GM18951 (cell line): ENCODE data around the gene HNRNPH3.

Experiments
- POLR2A ChIP-seq: IDR thresholded peaks from 4 replicates; pipeline ENCODE4 v1.6.1; 2011; ENCODE audit warnings: mild to moderate bottlenecking; ENCODE audit not compliant: insufficient read length, insufficient read depth; ENCODE audit errors: extremely low read depth
- in situ Hi-C: fragments of 300-500 bp; cut with MboI; formaldehyde crosslinking; loops from one replicate; pipeline ENCODE4 v1.12.0; 2022; ENCODE audit warnings: low sequenced_read_pairs, mixed read lengths, inconsistent platforms; ENCODE audit not compliant: unreplicated experiment

The HNRNPH3 gene

DNA sequence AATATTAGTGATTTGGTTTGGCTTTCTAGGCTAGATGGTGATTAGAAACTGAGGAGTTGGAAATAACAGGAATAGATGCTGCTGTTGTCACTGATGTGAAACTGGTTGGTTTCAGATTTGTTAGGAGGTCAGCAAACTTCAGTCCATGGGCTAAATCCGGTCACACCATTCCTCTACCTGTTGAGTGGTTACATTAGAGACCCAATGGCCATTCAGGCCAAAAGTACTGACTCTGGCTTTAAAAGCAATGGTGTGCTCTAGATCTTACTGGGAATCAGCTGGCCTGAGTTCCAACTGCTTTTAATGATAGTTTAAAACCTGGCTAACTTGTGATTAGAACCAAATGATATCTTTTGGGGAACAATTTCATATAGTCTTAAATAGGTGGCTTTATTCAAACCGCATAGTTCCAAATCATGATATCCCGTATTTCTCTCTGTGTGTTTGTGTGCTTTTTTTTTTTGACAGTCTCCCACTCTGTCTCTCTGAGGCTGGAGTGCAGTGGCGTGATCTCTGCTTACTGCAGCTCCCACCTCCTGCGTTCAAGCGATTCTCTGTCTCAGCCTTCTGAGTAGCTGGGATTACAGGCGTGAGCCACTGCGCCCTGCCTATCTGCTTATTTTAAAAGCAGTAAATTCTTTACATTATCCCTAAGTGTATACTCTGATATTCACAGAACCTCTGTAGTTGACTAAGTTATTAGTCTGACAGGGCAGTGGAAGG, 8.7 kb downstream of the HNRNPH3 start:
- in situ Hi-C loops, result no loop called here
- no peak for TF ChIP-seq POLR2A

- no peak for TF ChIP-seq POLR2A
- in situ Hi-C loops, result no loop called here
Observed at GRCh38 chr10:68342909-68343516, 11.1 kb downstream of the HNRNPH3 start.

- TF ChIP-seq POLR2A, result no peak
- in situ Hi-C loops, result no loop called here
Observed at GRCh38 chr10:68345621-68346020, 13.8 kb downstream of the HNRNPH3 start.

DNA sequence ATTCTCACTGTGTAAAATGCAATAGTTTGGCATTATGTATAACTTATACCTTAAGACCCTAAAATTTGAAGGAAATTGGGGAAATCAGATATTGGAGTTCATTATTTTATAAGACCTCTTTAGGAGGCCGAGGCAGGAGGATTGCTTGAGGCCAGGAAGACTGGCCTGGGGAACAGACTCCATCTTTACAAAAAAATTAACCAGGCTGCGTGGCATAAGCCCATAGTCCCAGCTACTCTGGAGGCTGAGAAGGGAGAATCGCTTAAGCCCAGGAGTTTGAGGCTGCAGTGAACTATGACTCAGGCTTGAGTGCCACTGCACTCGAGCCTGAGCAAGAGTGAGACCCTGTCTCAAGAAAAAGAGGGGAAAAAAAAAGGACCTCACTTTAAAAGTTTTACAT, 14.9 kb downstream of the HNRNPH3 start:
- in situ Hi-C loops, result no loop called here
- no peak for TF ChIP-seq POLR2A

DNA sequence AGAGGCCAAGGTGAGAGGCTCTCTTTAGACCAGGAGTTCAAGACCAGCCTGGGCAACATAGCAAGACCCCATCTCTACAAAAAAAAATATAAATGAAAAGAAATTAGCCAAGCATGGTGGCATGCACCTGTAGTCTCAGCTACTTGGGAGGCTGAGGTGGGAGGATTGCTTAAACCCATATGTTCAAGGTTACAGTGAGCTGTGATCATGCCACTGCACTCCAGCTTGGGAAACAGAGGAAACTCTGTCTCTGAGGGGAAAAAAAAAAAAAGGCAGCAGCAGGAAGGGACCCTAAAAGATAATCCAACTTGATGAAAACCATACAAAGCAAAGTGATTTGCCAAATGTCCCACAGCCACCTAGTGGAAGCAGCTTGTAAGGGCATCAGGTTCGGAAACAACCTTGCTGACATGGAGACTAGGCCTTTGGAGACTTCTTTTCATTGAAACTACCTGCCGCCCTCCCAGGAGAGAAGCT, 16.4 kb downstream of the HNRNPH3 start:
- in situ Hi-C loops, result no loop called here
- no peak for TF ChIP-seq POLR2A

- TF ChIP-seq POLR2A, result no peak
- in situ Hi-C loops, result no loop called here
Observed at GRCh38 chr10:68353537-68353936, 21.7 kb downstream of the HNRNPH3 start.

- TF ChIP-seq POLR2A, result no peak
- in situ Hi-C loops, result no loop called here
Observed at GRCh38 chr10:68359189-68359588, 27.3 kb downstream of the HNRNPH3 start.

DNA sequence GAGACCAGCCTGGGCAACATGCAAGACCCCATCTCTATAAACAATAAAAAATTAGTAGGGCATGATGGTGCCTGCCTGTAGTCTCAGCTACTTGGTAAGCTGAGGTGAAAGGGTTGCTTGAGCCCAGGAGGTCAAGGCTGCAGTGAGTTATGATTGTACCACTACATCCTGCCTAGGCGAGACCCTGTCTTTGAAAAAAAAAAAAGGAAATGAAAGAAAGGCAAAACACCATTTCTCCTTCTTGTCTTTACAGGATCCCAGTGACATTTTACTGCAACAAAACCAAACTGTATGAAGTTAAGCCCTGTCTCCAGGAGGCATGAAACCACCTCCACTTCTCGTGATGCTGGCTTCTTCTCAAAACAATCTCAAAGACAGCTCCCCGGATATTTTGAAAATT, 30.7 kb downstream of the HNRNPH3 start:
- TF ChIP-seq POLR2A, result no peak
- in situ Hi-C loops, result no loop called here

GRCh38 chr10:68364101-68364886, 32.4 kb downstream of the HNRNPH3 start:
- TF ChIP-seq POLR2A, result no peak
- in situ Hi-C loops, result no loop called here

DNA sequence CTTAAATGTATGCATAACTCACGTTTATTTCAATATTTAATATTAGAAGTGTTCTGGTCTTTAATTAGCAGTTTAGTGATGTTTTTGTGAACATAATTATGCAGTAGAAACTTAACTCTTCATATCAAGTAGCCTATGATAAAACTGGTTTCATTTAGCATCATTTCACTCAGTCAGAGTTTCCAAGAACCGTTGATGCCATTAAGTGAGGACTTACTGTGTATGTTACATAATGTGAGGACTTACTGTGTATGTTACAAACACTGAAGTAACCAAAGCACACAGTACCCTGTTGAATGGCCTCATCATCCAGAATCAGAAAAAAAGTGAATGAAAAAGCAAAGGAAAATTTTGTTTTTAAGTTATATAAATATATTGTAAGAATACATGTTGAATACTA, 33.7 kb downstream of the HNRNPH3 start:
- in situ Hi-C loops, result no loop called here
- no peak for TF ChIP-seq POLR2A

DNA sequence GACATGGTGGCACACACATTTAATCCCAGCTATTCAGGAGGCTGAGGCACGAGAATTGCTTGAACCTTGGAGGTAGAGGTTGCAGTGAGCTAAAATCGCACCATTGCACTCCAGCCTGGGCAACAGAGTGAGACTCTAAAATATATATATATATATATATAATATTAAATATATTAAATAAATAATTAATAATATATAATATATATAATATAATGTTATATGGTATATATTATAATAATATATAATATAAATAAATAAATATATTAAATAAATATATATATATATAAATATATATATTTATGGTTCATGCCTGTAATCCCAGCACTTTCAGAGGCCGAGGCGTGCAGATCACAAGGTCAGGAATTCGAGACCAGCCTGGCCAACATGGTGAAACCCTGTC, 34.7 kb downstream of the HNRNPH3 start:
- no peak for TF ChIP-seq POLR2A
- in situ Hi-C loops, result no loop called here

DNA sequence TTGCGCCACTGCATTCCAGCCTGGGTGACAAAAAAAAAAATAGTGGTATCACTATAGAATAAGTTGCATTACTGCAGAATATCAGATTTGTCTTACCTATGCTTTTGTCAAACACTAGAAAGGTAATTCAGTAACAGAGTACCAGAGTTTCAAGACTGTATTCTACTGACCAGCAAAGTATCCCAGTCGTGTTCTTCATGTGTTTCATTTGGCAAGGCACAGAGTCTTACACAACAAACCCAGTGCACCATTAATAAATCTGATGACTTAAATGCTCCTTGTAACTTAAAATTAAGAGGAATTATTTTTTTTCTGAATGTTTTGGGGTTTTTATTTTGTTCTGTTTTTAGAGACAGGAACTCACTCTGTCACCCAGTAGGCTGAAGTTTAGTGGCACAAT, 35.3 kb downstream of the HNRNPH3 start:
- in situ Hi-C loops, result no loop called here
- no peak for TF ChIP-seq POLR2A

DNA sequence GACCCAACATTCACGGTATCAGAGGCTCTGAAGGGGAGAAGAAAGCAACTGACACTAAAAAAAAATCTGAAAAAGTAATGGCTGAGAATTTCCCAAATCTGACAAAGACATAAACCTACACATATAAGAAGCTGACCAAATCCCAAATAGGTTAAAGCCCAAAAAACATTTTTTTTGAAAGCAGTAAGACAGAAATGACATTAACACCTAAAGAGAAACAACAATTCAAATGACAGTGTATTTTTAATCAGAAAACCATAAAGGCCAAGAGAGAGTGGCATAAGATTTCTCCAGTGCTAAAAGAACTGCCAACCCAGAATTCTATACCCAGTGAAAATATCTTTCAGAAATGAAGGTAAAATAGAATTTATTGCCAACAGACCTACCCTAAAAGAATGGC, 39.7 kb downstream of the HNRNPH3 start:
- in situ Hi-C loops, result no loop called here
- TF ChIP-seq POLR2A, result no peak
